Measurements from ENCODE around the gene MYH6. TPM values are rescaled to one million over a fixed set of nuclear protein-coding genes. Genes with fewer than 3 reads are reported as not detected.

MYH6 gene
- total and polyA plus RNA-seq, 2 of the 13 experiments (the other 11 are each of a cell fraction or from before 2014, with no cell fraction given) = 0.01 TPM; not detected in 1

GRCh38 chr14:23352506-23353432 lies 55.3 kb downstream of the MYH6 start, which contains the start of gene SLC22A17:
TSS of gene SLC22A17 (minus strand) at chr14:23352887.
- DNase-seq (ENCODE audit: low spot score) (peak; percentile 45), FAIRE-seq (no peak), ATAC-seq (peak; percentile 80)
- Histone ChIP-seq H3K4me1 (ENCODE audit: insufficient read depth, low read length) (no peaks in the 10 kb centered on the region), H3K4me2 (ENCODE audit: low read depth, low read length) (peak within 1 kb of the TSS; percentile 64), H3K9me3 (ENCODE audit: low read length) (no peaks in the 10 kb centered on the region), H3K36me3 (replicated peaks in 1 of 2; ENCODE audit: control insufficient read depth in 1 of 2, insufficient read depth in 2 of 2, low read length in 2 of 2) (no peaks in the 10 kb centered on the region), H3K79me2 (ENCODE audit: insufficient read depth, low read length) (no peaks in the 10 kb centered on the region), H3K27ac (ENCODE audit: extremely low read length, insufficient read depth, low read length) (no peak within 1 kb of the TSS), H3K9ac (ENCODE audit: insufficient read depth, low read depth, low read length) (no peak within 1 kb of the TSS), H4K20me1 (ENCODE audit: insufficient read depth, low read length) (no peaks in the 10 kb centered on the region), H3K4me3 (replicated peaks in 1 of 3; ENCODE audit: insufficient read depth in 1 of 3, low read depth in 2 of 3, low read length in 3 of 3) (peak within 1 kb of the TSS; percentile 22 to 64 (median 30); a peak in 4 of 6 replicates), H3K27me3 (ENCODE audit: control insufficient read depth in 1 of 2, insufficient read depth in 2 of 2, low read length in 2 of 2) (peaks cover 29 to 91% of the 10 kb centered on the region in 2 experiments), H2AFZ (ENCODE audit: low read length) (no peak within 1 kb of the TSS)
- ChIA-PET POLR2A (interaction anchor here (1.0 to 3.4 kb wide), 2 partner anchors 32 to 67 kb away, joined by 3 to 15 read pairs; partner anchors contain the start of genes HOMEZ and PABPN1), CTCF (ENCODE audit: low intra/inter-chr PET ratio, low total read pairs) (no interaction called here)
- intact Hi-C loops (cut with micrococcal nuclease; ENCODE audit: unreplicated experiment) = no loop called here
- WGBS (ENCODE audit: low lambda C conversion rate) = 13% methylated on average over 42 of the region's 42 CpGs
- BruUV-seq (replicated peaks) = no TSS peak
- in situ Hi-C loops (cut with HindIII; ENCODE audit: extremely low pct_ligation_motif_present, low pct_unique_long_range_greater_than_20kb) = no loop called here
- TF ChIP-seq TFDP1 (CRISPR knock-in tag; IDR thresholded peaks at IDR 0.05; ENCODE audit: borderline replicate concordance) (0 out of 2 replicates have a peak, but pooled peaks have one; percentile 46), HNRNPK (IDR thresholded peaks at IDR 0.05; ENCODE audit: low read depth, low read length, poor library complexity, severe bottlenecking) (peak; percentile 75), NFKBIZ (CRISPR knock-in tag; IDR thresholded peaks at IDR 0.05) (0 out of 2 replicates have a peak, but pooled peaks have one; percentile 40), MTF2 (CRISPR knock-in tag; IDR thresholded peaks at IDR 0.05; ENCODE audit: borderline replicate concordance) (peak; percentile 82; the same call in 1 of the 2 replicates), RARG (CRISPR knock-in tag; IDR thresholded peaks at IDR 0.05; ENCODE audit: low read depth) (no peak), KDM5B (CRISPR knock-in tag; IDR thresholded peaks at IDR 0.05; ENCODE audit: borderline replicate concordance) (0 out of 2 replicates have a peak, but pooled peaks have one; percentile 20)
- TF ChIP-seq, protein P1, sequence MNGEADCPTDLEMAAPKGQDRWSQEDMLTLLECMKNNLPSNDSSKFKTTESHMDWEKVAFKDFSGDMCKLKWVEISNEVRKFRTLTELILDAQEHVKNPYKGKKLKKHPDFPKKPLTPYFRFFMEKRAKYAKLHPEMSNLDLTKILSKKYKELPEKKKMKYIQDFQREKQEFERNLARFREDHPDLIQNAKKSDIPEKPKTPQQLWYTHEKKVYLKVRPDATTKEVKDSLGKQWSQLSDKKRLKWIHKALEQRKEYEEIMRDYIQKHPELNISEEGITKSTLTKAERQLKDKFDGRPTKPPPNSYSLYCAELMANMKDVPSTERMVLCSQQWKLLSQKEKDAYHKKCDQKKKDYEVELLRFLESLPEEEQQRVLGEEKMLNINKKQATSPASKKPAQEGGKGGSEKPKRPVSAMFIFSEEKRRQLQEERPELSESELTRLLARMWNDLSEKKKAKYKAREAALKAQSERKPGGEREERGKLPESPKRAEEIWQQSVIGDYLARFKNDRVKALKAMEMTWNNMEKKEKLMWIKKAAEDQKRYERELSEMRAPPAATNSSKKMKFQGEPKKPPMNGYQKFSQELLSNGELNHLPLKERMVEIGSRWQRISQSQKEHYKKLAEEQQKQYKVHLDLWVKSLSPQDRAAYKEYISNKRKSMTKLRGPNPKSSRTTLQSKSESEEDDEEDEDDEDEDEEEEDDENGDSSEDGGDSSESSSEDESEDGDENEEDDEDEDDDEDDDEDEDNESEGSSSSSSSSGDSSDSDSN (CRISPR knock-in tag; IDR thresholded peaks at IDR 0.05) = 0 out of 2 replicates have a peak, but pooled peaks have one; percentile 37
- TF ChIP-seq, protein P2, sequence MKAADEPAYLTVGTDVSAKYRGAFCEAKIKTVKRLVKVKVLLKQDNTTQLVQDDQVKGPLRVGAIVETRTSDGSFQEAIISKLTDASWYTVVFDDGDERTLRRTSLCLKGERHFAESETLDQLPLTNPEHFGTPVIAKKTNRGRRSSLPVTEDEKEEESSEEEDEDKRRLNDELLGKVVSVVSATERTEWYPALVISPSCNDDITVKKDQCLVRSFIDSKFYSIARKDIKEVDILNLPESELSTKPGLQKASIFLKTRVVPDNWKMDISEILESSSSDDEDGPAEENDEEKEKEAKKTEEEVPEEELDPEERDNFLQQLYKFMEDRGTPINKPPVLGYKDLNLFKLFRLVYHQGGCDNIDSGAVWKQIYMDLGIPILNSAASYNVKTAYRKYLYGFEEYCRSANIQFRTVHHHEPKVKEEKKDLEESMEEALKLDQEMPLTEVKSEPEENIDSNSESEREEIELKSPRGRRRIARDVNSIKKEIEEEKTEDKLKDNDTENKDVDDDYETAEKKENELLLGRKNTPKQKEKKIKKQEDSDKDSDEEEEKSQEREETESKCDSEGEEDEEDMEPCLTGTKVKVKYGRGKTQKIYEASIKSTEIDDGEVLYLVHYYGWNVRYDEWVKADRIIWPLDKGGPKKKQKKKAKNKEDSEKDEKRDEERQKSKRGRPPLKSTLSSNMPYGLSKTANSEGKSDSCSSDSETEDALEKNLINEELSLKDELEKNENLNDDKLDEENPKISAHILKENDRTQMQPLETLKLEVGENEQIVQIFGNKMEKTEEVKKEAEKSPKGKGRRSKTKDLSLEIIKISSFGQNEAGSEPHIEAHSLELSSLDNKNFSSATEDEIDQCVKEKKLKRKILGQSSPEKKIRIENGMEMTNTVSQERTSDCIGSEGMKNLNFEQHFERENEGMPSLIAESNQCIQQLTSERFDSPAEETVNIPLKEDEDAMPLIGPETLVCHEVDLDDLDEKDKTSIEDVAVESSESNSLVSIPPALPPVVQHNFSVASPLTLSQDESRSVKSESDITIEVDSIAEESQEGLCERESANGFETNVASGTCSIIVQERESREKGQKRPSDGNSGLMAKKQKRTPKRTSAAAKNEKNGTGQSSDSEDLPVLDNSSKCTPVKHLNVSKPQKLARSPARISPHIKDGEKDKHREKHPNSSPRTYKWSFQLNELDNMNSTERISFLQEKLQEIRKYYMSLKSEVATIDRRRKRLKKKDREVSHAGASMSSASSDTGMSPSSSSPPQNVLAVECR (CRISPR knock-in tag; IDR thresholded peaks at IDR 0.05; ENCODE audit: borderline replicate concordance) = 0 out of 2 replicates have a peak, but pooled peaks have one; percentile 39
- TF ChIP-seq, protein P3, sequence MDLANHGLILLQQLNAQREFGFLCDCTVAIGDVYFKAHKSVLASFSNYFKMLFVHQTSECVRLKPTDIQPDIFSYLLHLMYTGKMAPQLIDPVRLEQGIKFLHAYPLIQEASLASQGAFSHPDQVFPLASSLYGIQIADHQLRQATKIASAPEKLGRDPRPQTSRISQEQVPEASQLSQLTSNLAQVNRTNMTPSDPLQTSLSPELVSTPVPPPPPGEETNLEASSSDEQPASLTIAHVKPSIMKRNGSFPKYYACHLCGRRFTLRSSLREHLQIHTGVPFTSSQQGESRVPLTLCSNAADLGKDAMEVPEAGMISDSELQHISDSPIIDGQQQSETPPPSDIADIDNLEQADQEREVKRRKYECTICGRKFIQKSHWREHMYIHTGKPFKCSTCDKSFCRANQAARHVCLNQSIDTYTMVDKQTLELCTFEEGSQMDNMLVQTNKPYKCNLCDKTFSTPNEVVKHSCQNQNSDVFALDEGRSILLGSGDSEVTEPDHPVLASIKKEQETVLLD (CRISPR knock-in tag; IDR thresholded peaks at IDR 0.05; ENCODE audit: low read depth) = peak; percentile 64
